Lung (tissue), 12 donors: ENCODE data around the gene GPD1. TPM values are rescaled to one million over a fixed set of nuclear protein-coding genes. Genes with fewer than 3 reads are reported as not detected.

Source experiments
- ATAC-seq: fragments of 200-7000 bp; cut with Tn5 transposase; one replicate; pipeline ENCODE4 v1.9.1; 2020; ENCODE audit warnings: moderate number of reproducible peaks; ENCODE audit not compliant: insufficient read depth, low FRiP score
- DNase-seq, 3 donors: peaks; one replicate each; pipeline ENCODE4 v3.0.0-alpha.2; 2013 to 2017
- H3K27ac ChIP-seq, 2 donors: one replicate each; pipeline ENCODE4 v1.5.1; 2013; ENCODE audit warnings: mild to moderate bottlenecking in 2 of 2, moderate library complexity in 2 of 2, control low read depth in 1 of 2, inconsistent platforms in 1 of 2, low read depth in 1 of 2, low read length in 1 of 2
- H3K27me3 ChIP-seq, 3 donors: one replicate each; pipeline ENCODE4 v1.5.1; 2013; ENCODE audit warnings: low read length in 2 of 3; ENCODE audit not compliant: control insufficient read depth in 3 of 3, insufficient read depth in 3 of 3
- H3K36me3 ChIP-seq, 4 donors: one replicate each; pipeline ENCODE4 v1.5.1; 2013; ENCODE audit warnings: low read length in 4 of 4, mild to moderate bottlenecking in 1 of 4, moderate library complexity in 1 of 4; ENCODE audit not compliant: control insufficient read depth in 4 of 4, insufficient read depth in 4 of 4
- H3K4me1 ChIP-seq, 5 donors: one replicate each; pipeline ENCODE4 v1.5.1; 2013; ENCODE audit warnings: low read length in 5 of 5, mild to moderate bottlenecking in 2 of 5, moderate library complexity in 1 of 5; ENCODE audit not compliant: control insufficient read depth in 5 of 5, insufficient read depth in 5 of 5
- H3K4me3 ChIP-seq: one replicate; pipeline ENCODE4 v1.5.1; 2013; ENCODE audit warnings: mild to moderate bottlenecking, control low read depth, moderate library complexity
- H3K9ac ChIP-seq, 2 donors: one replicate each; pipeline ENCODE4 v1.5.1; 2013; ENCODE audit warnings: low read length in 2 of 2, control low read depth in 1 of 2; ENCODE audit not compliant: insufficient read depth in 1 of 2
- H3K9me3 ChIP-seq, 4 donors: one replicate each; pipeline ENCODE4 v1.5.1; 2013; ENCODE audit warnings: low read length in 3 of 4, mild to moderate bottlenecking in 1 of 4, moderate library complexity in 1 of 4; ENCODE audit not compliant: control insufficient read depth in 4 of 4, insufficient read depth in 3 of 4
- WGBS, 2 donors: extraction: QIAGEN DNeasy Blood & Tissue Kit; methylation state at CpG; one replicate each; pipeline ENCODE4 v1.1.7; 2013; 5-methylcytosine and 5-hydroxymethylcytosine counted together
- polyA plus RNA-seq, 2 donors: library from polyadenylated mRNA; stranded (reverse); fragments of 200-250 nt; gene quantifications; one replicate each; pipeline ENCODE4 v1.2.1, GENCODE V29; 2013
- total RNA-seq, 2 donors: library from RNA; depleted of rRNA in 1 of 2; stranded (reverse); fragments of >200 nt in 1 of 2; gene quantifications; one replicate each; pipeline ENCODE4 v1.2.1, GENCODE V29; 2014 to 2021
- TF ChIP-seq, protein P1 (sequence below): IDR thresholded peaks from 2 replicates; pipeline ENCODE4 v1.5.1; 2012; ENCODE audit warnings: mild to moderate bottlenecking; ENCODE audit errors: control extremely low read depth, extremely low read depth
- donor health status: control.
- donor health status: control.
- donor health status: Bipolar disorder and iron deficiency.
- donor health status: healthy.
- donor health status: DM: yes; HTN: yes; CAD: no.

Gene GPD1
- total and polyA plus RNA-seq, 4 donors = 1.7 to 20.0 (median 9.9) TPM; not detected in 1

GRCh38 chr12:50061946-50062686 is 41.7 kb upstream of the GPD1 start:
- DNase-seq (no peak), ATAC-seq (no peak)
- Histone ChIP-seq H3K27me3 (peaks cover 0 to under 1% (median 0%) of the 10 kb centered on the region in 3 donors), H3K27ac (no peak overlapping the region), H3K4me1 (peaks cover 0 to 1% (median 0%) of the 10 kb centered on the region in 5 donors), H3K36me3 (peaks cover 0 to 6% (median 1%) of the 10 kb centered on the region in 4 donors), H3K4me3 (no peak overlapping the region), H3K9me3 (no peaks in the 10 kb centered on the region), H3K9ac (no peak overlapping the region)
- 47 to 63% methylated on average over 6 of the region's 6 CpGs for WGBS, 2 donors
- TF ChIP-seq, protein P1, sequence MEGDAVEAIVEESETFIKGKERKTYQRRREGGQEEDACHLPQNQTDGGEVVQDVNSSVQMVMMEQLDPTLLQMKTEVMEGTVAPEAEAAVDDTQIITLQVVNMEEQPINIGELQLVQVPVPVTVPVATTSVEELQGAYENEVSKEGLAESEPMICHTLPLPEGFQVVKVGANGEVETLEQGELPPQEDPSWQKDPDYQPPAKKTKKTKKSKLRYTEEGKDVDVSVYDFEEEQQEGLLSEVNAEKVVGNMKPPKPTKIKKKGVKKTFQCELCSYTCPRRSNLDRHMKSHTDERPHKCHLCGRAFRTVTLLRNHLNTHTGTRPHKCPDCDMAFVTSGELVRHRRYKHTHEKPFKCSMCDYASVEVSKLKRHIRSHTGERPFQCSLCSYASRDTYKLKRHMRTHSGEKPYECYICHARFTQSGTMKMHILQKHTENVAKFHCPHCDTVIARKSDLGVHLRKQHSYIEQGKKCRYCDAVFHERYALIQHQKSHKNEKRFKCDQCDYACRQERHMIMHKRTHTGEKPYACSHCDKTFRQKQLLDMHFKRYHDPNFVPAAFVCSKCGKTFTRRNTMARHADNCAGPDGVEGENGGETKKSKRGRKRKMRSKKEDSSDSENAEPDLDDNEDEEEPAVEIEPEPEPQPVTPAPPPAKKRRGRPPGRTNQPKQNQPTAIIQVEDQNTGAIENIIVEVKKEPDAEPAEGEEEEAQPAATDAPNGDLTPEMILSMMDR = no peak

- TF ChIP-seq, protein P1 = no peak
- ATAC-seq (no peak), DNase-seq (no peak)
- Histone ChIP-seq H3K9ac (no peak overlapping the region), H3K27me3 (no peaks in the 10 kb centered on the region), H3K36me3 (peaks cover 0 to 6% (median 1%) of the 10 kb centered on the region in 4 donors), H3K9me3 (no peaks in the 10 kb centered on the region), H3K4me3 (no peak overlapping the region), H3K4me1 (no peaks in the 10 kb centered on the region), H3K27ac (no peak overlapping the region)
- 85 to 87% methylated on average over 5 of the region's 5 CpGs for WGBS, 2 donors
These were observed 40.9 kb upstream of the GPD1 start for GRCh38 chr12:50062728-50063460.

GRCh38 chr12:50065726-50066310 is 38.0 kb upstream of the GPD1 start:
- DNase-seq = no peak
- no peak for ATAC-seq
- Histone ChIP-seq H3K4me1 (peaks cover 0 to 5% (median 4%) of the 10 kb centered on the region in 5 donors), H3K9me3 (no peaks in the 10 kb centered on the region), H3K4me3 (no peak overlapping the region), H3K9ac (no peak overlapping the region), H3K27ac (no peak overlapping the region), H3K36me3 (no peaks in the 10 kb centered on the region), H3K27me3 (no peaks in the 10 kb centered on the region)
- TF ChIP-seq, protein P1 = no peak
- WGBS, 2 donors = 88 to 89% methylated on average over 3 of the region's 3 CpGs
